ENCODE measurements around the gene CNGA1. TPM values are rescaled to one million over a fixed set of nuclear protein-coding genes. Genes with fewer than 3 reads are reported as not detected.

CNGA1 gene
- total and polyA plus RNA-seq, 2 donors (not counting 3 experiments of a cell fraction or from before 2014, with no cell fraction given): not detected

GRCh38 chr4:48024522-48024921 is 8.0 kb upstream of the CNGA1 start:
- Histone ChIP-seq H4K20me1 (replicated peaks; ENCODE audit: control insufficient read depth, extremely low read depth, insufficient read depth, low read length) (no peaks in the 10 kb centered on the region), H3K9ac (replicated peaks; ENCODE audit: extremely low read depth, insufficient read depth, low read length) (no peak overlapping the region), H2AFZ (ENCODE audit: low read depth, low read length) (no peak overlapping the region), H3K27me3 (ENCODE audit: control insufficient read depth in 2 of 2, insufficient read depth in 2 of 2, low read length in 2 of 2) (no peaks in the 10 kb centered on the region), H3K79me2 (ENCODE audit: control insufficient read depth, insufficient read depth, low read length) (no peaks in the 10 kb centered on the region), H3K9me1 (replicated peaks; ENCODE audit: control insufficient read depth, extremely low read depth, insufficient read depth, low read length) (no peaks in the 10 kb centered on the region), H3K4me1 (ENCODE audit: control insufficient read depth, extremely low read depth, insufficient read depth, low read length) (no peaks in the 10 kb centered on the region), H3K4me3 (replicated peaks in 1 of 3; ENCODE audit: insufficient read depth in 1 of 3, low read depth in 1 of 3, low read length in 3 of 3) (no peak overlapping the region), H3K9me3 (replicated peaks; ENCODE audit: control insufficient read depth, insufficient read depth, low read length) (no peaks in the 10 kb centered on the region), H3K27ac (ENCODE audit: insufficient read depth, low read depth, low read length) (no peak overlapping the region), H3K36me3 (ENCODE audit: control insufficient read depth in 2 of 2, extremely low read depth in 1 of 2, insufficient read depth in 2 of 2, low read length in 2 of 2) (no peaks in the 10 kb centered on the region), H3K4me2 (ENCODE audit: insufficient read depth, low read length) (no peak overlapping the region)
- FAIRE-seq (no peak), DNase-seq (ENCODE audit: low read depth, low spot score) (no peak)
- no TSS peak for BruUV-seq (replicated peaks)
- dilution Hi-C loops (cut with MboI; ENCODE audit: extremely low pct_ligation_motif_present, low sequenced_read_pairs): no loop called here
- ChIA-PET POLR2A (no interaction called here), CTCF (interaction anchor here (0.7 to 2.6 kb wide), 6 partner anchors 10 to 103 kb away, joined by 3 to 14 read pairs (median 3); no protein-coding TSS in a partner anchor)
- intact Hi-C loops (cut with micrococcal nuclease): no loop called here
- TF ChIP-seq POLR2A (IDR thresholded peaks at IDR 0.05; ENCODE audit: low read depth, low read length) (no peak), GATA2 (IDR thresholded peaks at IDR 0.05; ENCODE audit: insufficient read depth, insufficient read length, low read depth, low read length) (no peak), MAX (IDR thresholded peaks at IDR 0.05; ENCODE audit: insufficient read depth, insufficient read length) (no peak), JUN (IDR thresholded peaks at IDR 0.05; ENCODE audit: borderline replicate concordance, insufficient read depth, insufficient read length, low read depth) (no peak), FOS (IDR thresholded peaks at IDR 0.05; ENCODE audit: borderline replicate concordance, insufficient read depth, low read length) (no peak), MYC (IDR thresholded peaks at IDR 0.05; ENCODE audit: low read depth, low read length) (no peak), CTCF (IDR thresholded peaks at IDR 0.05; ENCODE audit: extremely low read depth in 1 of 2, insufficient read depth in 1 of 2, low read depth in 1 of 2, low read length in 2 of 2) (no peak), EZH2 (IDR thresholded peaks at IDR 0.05; ENCODE audit: borderline replicate concordance, low read depth, low read length, severe bottlenecking) (no peak), POLR2AphosphoS5 (IDR thresholded peaks at IDR 0.05; ENCODE audit: insufficient read depth, low read depth, low read length) (no peak)
